Fibroblast of skin of right quadriceps (primary cell): ENCODE measurements around the gene TNFSF8.
A peak's percentile ranks its signal among the peaks of the same experiment; 100 is the strongest.

Experiments
- DNase-seq: peaks from one replicate; pipeline ENCODE4 v3.0.0-alpha.2; 2013

The TNFSF8 gene, protein sequence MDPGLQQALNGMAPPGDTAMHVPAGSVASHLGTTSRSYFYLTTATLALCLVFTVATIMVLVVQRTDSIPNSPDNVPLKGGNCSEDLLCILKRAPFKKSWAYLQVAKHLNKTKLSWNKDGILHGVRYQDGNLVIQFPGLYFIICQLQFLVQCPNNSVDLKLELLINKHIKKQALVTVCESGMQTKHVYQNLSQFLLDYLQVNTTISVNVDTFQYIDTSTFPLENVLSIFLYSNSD

DNA sequence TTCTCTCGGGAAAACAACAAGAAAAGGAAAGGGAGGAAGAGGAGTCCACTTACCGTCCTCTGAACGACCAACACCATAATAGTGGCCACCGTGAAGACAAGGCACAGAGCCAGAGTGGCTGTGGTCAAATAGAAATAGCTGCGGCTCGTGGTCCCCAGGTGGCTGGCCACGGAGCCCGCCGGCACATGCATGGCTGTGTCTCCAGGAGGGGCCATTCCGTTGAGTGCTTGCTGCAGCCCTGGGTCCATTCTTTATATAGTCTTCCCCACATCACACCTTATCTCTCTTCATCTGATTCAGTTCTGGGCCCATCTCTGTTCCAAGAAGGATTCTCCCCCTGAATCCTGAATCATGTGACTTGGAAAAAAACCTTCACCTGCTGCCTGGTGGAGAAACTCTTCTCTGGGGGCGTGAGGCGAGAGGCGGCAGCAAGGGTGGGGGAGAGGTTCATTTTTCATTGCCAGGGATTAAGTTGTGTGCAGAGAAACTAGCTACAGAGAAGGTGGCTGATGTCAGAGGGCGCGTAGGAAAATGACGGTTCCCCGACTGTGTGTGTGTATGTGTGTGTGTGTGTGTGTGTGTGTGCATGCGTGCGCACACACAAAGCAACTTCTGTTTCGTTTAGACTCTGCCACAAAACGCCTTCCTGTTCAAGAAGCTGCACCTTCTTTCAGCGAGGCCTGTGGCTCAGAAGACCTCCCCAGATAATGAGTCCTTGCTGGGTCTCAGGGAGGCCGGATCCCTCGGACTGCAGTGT is at the start of gene TNFSF8:
TNFSF8 (minus strand) TSS at position 536 of the 757 bp plus-strand sequence; CDS start at position 248, 288 bp downstream.
- DNase-seq: no peak

DNA sequence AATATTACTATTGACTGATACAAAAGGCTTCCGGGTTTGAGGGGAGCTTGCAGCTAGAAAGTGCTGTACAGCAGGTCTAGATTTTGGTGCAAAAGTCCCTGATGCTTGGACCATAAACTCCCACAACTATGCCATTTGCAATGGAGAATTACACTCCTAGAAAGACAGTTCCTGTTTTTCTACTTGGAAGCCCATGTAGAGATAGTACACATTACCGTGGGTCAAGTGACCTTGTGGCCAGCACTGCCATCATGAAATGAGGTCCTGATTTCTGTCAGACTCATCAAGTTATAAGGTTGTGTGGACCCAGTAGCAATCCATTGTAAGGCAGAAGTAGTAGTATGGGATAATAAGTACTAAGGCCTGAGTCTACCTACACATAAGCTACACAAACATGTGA is 42.8 kb upstream of the TNFSF8 start:
- no peak for DNase-seq

DNA sequence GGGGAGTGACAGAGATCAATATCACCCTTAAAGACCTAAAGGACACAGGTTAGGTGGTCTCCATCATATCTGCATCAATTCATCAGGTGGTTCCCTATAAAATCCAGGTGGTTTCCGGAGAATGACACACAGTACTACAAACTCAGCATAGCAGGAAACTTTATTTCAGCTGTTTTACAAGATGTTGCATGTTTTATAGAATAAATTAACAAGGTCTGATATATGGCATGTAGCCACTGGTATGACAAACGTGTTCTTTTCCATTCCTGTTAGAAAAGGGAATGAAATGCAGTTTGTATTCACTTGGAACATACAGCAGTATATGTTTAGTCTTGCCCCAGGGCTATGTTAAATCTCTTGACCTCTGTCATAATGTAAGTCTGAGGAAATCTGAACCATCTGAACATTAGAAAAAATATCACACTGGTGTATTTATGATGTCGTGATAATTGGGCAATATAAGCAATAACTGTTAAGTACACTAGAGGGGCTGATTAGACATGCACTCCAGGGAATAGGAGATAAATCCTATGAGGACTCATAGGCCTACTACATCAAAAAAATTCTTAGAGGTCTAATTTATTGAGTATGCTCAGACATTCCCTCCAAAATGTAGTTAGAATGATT is 42.2 kb upstream of the TNFSF8 start:
- DNase-seq: no peak

DNA sequence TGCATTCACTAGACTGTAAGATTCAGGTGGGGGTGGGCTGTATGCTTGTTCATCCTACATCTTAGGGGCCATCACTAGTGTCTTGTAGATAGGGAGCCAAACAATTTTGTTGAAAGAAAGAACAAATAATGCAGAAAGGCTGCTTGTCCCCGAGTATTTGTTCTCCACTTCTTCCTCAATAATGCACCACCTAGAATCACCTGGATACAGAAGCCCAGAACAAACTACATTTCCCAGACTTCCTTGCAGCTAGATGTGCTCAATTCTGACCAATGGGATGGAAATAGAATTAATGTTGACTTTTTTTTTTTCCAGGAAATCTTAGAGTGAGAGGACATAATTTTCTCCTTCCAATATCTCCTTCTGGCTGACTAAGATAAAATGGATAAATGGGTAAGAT is 38.9 kb upstream of the TNFSF8 start:
- DNase-seq: no peak

DNA sequence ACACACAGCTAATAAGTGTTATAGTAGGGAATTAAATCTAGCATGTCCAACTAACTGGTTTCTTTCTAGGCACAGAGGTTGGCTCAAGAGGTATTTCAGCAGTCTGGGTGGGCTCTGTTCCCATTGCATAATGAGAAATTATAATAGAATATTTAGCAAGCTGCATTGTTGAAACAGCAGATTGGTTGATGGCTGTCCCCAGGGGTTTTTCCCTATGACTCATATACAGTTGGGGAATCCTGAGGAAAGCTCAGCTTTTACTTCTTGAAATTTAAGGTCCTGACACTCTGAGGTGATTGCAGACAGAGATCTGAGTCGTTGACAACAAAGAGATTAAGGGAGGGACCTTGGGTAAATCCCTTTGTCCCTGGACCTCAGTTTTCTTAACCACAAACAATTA is 38.3 kb upstream of the TNFSF8 start:
- peak; percentile 82 for DNase-seq

DNA sequence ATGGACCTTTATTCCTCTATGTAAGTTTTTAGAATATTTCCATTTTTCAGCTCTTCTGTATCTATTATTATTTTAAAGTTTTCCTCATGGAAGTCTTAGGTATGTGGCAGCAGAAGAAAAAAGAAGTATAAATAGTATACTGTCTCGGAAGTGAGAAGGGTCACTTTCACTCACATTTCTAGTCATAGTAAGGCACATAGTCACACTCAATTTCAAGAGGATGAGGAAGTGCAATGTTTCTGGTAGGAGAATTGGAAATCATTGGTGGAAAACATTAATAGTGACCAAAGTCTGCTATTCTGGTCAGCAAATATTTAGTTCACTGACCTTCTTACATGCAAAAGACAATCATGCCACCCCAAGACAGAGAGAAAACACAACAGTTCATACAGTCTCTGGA is 35.2 kb upstream of the TNFSF8 start:
- no peak for DNase-seq

DNA sequence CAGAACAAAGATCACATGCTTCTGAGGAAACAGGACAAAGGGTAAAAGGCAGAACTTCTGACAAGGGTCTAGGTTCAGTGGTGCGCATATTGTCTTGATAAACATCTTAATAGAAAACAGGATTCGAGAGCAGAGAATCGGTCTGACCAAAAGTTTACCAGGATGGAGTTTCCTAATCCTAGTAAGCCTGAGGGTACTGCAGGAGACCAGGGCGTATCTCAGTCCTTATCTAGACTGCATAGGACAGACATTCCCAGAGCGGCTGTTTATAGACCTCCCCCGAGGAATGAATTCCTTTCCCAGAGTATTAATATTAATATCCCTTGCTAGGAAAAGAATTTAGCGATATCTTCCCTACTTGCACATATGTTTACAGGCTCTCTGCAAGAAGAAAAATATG is 32.4 kb upstream of the TNFSF8 start:
- no peak for DNase-seq

DNA sequence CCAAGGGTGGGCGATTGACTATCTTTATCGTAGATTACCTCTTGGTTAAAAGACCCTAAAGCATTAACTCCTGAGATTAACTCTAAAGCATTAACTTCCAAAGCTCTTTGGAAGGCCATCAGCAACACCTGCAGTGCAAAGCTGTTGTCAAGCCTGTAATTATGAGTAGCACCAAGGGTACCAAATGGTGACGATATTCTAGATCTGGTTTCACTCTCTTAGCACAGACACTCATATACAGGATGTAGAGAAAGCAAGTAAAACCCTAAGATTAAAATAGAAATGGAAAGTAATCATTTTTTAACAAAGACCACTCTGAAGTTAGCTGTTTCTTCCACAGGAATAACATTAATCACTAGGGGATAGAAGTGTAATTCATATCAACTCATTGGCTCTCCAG is 29.9 kb upstream of the TNFSF8 start:
- no peak for DNase-seq

DNA sequence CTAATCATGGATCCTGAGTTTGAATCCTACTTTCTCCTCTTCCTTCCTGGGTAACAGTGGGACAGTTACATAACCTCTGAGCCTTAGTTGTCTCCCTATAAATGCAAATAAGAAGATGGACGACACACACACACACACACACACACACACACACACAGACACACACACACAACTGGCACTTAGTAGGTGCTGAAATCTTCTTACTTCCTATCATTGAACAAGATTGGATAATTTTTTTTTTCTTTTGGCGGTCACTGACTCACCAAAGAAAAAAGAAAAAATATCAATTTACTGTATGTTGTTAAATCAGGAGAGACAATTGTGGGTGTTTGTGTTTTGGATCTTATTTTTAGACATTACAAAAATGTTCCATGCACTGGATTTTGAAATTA is 28.4 kb upstream of the TNFSF8 start:
- no peak for DNase-seq

DNA sequence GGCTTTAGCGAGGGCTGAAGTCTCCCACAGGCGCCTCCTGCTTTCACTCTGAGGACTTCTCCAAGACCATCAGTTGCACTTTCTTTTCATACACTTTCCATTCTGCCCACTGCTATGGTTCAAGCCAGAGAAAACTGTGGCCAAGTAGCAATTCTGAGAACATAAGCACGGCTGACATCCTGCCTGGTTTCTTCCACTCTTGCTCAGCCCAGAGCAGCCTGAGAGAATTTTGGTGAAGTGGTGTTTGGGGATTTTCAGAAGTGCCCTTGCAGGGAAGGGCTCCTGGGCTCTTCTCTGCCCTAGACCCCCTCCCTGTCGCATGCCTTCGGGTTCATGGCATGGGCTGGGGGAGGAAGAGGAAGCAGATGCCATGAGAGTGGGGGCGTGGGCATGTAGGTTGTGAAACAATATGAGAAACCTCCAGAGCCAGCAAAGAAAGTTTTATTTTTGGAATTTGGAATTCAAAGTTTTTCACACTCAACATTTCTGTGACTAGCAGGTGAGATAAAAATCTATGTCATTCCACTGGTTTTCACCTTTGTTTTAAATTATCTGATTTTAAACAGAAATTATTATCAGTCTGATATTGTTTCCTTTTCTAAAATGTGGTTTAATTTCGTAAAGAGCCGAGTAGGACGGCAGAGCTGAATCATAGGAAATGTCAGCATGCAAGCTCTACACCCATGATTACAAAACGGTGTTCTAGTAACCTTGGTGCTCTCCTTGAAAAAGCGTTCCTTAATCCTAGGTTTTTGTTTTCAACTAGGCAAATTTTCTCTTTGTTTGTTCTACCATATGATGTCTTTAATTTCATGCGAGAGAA is 27.8 kb upstream of the TNFSF8 start:
- DNase-seq: no peak

DNA sequence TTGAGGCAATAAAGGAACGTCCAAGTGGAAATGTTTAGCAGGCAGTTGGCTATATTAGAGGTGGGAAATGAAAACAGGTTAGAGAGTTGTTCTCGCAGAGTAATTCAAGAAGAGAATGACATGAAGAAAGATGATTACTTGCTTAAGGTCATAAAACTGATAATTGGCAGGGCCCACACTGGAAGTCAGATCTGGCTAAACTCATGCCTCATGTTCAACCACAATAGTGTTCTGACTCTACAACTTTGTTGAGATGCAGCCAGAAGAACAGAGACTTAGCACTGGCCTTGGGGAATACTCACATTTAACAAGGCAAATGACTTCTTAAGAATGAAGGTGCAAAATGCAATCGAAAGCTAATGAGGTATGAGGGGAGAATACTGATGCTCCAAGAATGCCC is 27.2 kb upstream of the TNFSF8 start:
- DNase-seq: no peak

DNA sequence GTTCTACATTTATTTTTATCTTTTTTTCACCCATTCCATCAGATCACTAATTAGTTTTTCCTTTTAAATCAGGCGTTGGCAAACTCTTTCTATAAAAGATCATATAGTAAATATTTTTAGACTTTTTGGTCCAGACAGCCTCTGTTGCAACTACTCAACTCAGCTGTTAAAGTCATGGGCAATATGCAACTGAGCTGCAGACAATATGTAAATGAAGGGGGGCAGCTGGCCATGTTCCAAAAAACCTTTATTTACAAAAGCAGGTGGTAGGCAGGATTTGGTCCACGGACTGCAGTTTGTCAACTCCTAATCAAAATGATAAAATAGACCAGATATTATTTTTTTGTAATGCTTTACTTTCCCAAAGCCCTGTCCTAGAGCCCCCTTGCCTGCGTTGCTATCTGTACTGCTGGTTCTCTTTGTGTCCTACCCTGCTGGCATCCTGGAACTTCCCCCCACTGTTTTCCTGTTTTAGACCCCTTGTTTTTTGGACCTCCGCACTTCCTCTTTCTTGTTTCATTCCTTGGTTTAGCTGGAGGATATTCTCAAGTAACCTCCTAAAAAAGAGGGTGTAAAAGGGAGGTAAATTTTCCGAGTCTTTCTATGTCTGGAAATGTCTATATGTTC is 24.7 kb upstream of the TNFSF8 start:
- DNase-seq: no peak

DNA sequence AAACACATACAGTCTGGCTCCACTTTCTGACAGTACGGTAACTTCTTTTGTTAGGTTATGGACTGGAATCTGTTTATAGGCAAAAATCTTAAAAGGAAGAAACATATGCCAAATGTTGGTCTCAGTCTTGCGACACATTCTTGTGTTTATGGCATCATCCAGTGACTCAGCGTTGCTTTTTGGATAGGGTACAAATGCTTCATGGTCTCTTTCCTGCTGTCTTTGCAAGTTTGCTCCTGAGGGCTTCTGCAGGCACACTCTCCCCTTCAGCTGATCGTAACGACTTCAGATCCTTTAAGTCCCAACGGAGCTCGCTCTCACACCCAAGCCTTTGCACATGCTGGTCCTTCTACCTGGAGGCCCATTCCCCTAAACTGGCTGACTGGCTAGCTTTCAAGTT is 23.6 kb upstream of the TNFSF8 start:
- peak; percentile 90 for DNase-seq

DNA sequence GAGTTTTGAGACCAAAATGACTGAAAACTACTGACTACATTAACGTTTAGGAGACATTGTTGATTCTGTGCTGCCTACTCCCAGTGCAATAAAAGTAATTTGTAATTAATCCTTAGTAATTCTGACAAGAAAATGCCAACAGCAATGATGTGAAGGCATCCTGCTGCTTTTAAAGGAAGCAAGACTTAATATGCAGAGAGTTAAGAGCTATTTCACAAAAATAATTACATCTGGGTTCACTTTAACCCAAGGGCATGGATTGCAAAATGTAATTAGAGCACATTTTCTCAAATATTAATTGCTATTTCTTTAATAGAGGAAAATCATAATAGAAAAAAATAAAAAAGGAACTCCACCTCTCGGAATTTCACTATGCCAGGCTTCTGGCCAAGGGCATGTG is 22.7 kb upstream of the TNFSF8 start:
- no peak for DNase-seq

DNA sequence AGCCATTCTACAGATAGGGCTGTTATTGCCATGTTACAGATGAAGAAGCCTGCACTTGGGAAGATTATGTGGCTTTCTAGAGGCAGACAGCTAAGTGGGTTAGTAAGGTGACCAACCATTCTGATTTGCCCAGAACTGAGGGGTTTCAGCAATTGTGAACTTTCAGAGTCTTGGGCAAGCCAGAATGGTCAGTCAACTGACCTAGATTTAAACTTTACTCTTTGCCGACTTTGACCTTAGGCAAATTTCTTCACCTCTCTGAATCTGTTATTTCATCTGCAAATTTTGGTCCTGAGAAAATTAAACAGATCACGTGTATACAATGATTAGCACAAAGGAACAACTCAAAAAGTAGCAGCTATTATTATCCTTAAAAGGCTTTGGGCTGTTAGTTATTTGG is 20.4 kb upstream of the TNFSF8 start:
- DNase-seq: no peak

DNA sequence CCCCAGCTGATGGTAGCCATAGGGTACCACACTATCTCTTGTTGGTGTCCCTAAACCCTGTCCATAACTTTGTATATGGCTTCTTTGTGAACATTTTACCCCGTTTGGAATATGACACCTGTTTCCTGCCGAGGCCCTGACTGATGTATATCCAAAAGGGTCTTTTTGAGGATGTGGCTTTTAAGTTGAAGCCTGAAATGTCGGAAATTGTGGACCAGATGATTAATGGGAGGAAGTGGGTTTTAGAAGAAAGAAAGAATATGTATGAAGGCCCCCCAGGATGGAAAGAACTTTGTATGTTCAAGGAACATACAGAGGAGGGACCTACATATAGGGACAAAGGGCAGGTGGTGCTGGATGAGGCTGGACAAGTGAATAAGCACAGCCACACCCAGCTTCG is 16.7 kb upstream of the TNFSF8 start:
- DNase-seq: no peak

DNA sequence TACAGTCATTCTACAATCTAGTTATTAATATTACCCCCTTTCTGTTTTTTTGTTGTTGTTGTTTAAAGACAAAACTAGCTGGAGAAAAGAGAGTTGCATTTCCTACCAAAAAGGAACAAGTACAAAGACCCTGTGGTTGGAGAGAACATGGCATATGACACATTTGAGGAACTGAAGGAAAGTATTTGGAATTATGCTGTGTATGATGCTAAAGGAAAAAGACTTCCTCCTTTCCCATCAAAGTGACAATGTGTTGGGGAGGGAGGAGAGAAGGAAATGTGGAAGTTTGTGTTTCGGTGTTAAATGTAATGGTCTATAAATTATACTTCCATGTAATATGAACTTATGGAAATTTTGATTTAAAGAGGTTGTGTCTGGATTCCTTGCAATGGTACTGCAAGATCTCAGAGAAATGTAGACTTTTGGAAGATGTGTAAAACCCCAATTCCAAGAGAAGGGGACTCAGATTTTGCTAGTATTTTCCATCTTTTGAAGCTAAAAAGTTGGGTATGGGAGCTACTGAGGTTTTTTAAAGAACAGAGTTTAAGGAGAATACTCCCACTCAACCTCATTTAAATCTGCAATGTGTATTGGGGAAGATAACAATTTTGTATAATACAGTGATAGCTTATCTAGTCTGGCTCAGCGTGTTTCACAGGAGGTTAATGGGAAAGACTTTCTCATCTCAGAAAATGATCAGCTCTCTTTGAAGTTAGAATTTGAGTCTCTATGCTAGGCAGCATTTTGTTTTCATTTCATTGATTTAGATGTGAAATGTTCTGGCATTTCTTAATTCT is 15.4 kb upstream of the TNFSF8 start:
- DNase-seq: no peak

DNA sequence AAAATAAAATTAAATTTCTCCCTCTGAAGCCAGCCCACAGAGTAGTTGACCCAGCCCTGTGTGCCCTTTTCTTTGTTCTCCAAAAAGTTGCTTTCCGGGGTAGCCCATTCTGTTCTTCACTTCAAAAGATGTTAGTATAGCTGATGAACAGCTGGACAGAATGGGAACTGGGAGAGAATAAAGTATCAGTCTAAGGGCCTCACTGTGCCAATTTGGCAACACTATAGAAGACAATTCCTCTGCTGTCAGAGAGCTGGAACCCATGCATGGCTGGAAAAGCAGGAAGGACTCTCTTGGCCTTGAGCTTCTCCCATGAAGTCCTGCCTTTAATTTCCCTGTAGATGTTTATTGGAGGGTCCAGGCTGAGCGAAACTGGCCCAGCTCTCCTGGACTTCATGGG is 11.0 kb upstream of the TNFSF8 start:
- DNase-seq: no peak

DNA sequence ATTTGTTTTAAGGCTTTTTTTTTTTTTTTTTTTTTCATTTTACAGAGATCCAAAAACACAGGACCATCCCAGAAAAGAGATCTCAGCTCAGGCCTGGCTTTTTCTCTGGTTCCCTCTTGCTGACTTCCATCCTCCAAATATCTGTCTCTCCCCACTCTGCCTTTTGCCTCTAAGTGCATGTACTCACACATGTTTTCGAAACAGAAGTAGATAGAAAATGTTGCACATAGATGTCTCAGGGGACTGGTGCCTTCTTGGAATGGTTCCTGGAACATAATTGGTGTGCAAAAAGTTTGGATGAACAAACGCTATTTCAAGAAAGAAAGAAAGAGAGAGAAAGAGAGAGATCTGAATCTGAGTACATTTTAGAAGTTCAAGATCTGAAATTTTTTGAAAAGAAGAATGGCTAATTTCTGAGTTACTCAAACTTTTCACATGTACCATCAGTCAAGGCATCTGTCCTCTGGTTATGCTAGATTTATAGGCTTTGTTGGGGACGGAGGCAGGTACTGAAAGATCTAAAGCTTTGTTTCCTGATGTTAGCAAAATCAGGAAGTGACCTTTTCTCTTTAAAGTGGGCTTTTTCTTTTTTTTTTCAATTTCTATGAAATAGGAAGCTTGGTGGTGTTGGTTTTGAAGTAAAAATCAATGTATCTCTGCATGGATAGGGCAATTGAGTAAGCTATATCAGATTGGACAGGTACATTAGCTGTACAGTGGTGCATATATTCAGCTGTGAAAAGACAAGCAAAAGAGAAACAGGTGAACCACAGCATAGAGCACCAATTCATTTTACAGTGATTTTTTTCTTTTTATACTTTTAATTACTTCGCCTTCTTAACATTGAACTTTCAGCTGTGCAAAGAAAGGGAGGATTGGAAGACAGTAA is 8.5 kb upstream of the TNFSF8 start:
- peak; percentile 52 for DNase-seq

DNA sequence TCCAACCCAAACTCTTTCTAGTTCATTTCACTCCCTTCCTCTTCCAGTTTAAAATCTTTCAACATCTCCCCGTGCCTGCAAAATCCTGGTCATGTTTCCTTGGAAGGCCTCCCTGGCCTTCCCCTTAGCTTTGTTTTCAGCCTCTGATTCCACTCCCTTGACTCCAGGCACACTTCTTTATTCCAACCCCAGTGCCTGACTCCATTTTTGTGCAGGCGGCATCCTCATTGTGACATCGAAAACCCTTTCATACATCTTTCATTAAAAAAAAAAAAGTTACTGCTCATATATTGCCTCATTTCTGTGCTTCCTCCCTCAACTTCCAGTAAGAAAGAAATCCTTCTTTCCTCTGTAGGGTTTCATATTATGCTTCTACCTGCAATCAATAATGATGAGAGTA is 7.1 kb upstream of the TNFSF8 start:
- no peak for DNase-seq

DNA sequence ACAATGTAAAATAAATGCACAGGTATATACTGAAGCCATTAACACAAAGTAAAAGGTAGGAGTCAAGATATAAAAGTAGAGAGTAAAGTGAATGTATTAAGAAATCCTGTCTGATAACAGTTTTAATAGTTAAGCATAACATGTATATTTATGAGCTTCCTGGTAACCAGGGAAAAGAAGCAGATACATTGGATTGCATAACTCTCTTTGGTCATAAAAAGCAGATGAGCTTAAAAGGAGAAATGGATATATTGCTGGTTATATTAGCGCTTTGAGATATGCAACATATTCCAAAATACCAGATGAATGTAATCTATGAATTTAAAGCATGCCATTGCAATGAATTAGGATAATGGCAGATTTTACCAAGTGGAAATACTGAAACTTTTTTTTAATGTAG is 6.2 kb upstream of the TNFSF8 start:
- peak; percentile 52 for DNase-seq
